Adrenal gland (tissue), 5 donors: ENCODE data around the gene MSRB2.

Experiments
- CTCF ChIP-seq, 6 experiments: fragments of 450-650 bp in 4 of 6; fragments of 200-600 bp in 2 of 6; sonication (generic) in 1 of 6; IDR thresholded peaks; 1 replicate in 5 of 6; 2 replicates in 1 of 6; pipeline versions ENCODE4 v1.5.1 to v1.8.0; 2016 to 2021; ENCODE audit warnings: antibody characterized with exemption in 6 of 6, mild to moderate bottlenecking in 2 of 6, moderate library complexity in 1 of 6
- POLR2A ChIP-seq, 2 donors: fragments of 450-650 bp; IDR thresholded peaks; one replicate each; pipeline ENCODE4 v1.6.1; 2017; ENCODE audit warnings: antibody characterized with exemption in 2 of 2, mild to moderate bottlenecking in 2 of 2, moderate library complexity in 1 of 2
- donor health status: DM: no; HTN: no; CAD: no.

GRCh38 chr10:23078114-23078513 is 17.3 kb upstream of the MSRB2 start:
- TF ChIP-seq CTCF (IDR thresholded peaks at IDR 0.05) (no peak), POLR2A (IDR thresholded peaks at IDR 0.05) (no peak)
